HL-60 (cell line): Measurements from ENCODE around the gene SLC27A1.

Experiments
- POLR2AphosphoS5 ChIP-seq: IDR thresholded peaks from 2 replicates; pipeline ENCODE4 v1.6.1; 2012; ENCODE audit warnings: low read depth
- TF ChIP-seq, protein P1 (sequence below): IDR thresholded peaks from one replicate; pipeline ENCODE4 v1.5.1; 2011; ENCODE audit warnings: low read length, control low read depth, inconsistent platforms; ENCODE audit not compliant: insufficient read depth

DNA sequence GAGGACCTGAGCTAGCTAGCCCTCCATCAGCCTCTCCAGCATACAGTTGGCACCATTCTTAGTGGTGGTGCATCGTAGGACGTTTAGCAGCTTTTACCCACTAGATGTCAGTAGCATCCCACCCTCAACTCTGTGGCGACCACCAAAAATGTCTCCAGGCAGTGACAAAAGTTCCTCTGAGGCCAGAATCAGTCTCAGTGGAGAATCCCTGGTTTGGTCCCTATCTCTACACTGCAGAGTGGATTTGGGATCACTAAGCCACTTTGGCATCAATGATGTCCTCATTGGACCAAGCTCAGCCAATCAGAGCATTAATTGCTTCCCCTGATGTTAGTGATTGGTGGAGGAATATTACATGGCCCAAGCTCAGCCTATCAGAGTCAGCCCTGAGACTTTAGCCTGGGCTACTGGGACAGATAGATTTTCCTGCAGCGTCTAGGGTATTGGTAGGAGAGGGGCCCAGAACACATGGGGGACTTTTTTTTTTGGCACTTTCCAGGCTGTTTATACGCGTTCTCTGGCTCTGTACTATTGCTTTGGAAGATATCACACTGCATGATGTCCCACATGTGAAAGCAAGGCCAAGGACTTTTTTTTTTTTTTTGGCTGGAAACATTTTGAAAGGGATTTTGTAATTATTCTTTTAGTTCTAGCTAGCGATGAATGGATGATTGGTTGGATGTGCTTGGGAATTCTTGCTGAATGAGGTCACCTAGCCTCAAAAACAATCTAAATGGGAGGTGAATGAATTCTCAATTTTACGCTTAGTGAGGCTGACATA, 28.9 kb upstream of the SLC27A1 start:
- TF ChIP-seq POLR2AphosphoS5, result no peak
- TF ChIP-seq, protein P1, sequence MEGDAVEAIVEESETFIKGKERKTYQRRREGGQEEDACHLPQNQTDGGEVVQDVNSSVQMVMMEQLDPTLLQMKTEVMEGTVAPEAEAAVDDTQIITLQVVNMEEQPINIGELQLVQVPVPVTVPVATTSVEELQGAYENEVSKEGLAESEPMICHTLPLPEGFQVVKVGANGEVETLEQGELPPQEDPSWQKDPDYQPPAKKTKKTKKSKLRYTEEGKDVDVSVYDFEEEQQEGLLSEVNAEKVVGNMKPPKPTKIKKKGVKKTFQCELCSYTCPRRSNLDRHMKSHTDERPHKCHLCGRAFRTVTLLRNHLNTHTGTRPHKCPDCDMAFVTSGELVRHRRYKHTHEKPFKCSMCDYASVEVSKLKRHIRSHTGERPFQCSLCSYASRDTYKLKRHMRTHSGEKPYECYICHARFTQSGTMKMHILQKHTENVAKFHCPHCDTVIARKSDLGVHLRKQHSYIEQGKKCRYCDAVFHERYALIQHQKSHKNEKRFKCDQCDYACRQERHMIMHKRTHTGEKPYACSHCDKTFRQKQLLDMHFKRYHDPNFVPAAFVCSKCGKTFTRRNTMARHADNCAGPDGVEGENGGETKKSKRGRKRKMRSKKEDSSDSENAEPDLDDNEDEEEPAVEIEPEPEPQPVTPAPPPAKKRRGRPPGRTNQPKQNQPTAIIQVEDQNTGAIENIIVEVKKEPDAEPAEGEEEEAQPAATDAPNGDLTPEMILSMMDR, result peak; percentile 17
